ENCODE results near the gene CD300LG.

- no peak for TF ChIP-seq CTCF (IDR thresholded peaks at IDR 0.05)
- TF ChIP-seq POLR2A (IDR thresholded peaks at IDR 0.05): no peak
Observed at GRCh38 chr17:43810226-43810715, 36.7 kb upstream of the CD300LG start.

Data from body of pancreas (tissue), 4 donors.